Astrocyte (in vitro differentiated cells and primary cell): ENCODE measurements around the gene NAA10. TPM values are rescaled to one million over a fixed set of nuclear protein-coding genes. Genes with fewer than 3 reads are reported as not detected.

Experiments
- DNase-seq: peaks from one replicate; pipeline ENCODE4 v3.0.0-alpha.2; 2010; ENCODE audit warnings: low read depth
- FAIRE-seq: peaks from 2 replicates; lab custom pipeline; 2011; peaks lifted over from hg19 to GRCh38; lab: Jason Lieb, UNC
- H2AFZ ChIP-seq: 2 replicates; pipeline ENCODE4 v1.6.0; 2012; ENCODE audit warnings: low read depth, low read length, inconsistent platforms
- H3K27ac ChIP-seq: 2 replicates; pipeline ENCODE4 v1.5.1; 2011; ENCODE audit warnings: low read depth, low read length, inconsistent platforms
- H3K27me3 ChIP-seq: 2 replicates; pipeline ENCODE4 v1.6.0; 2011; ENCODE audit warnings: low read length, inconsistent platforms; ENCODE audit not compliant: insufficient read depth
- H3K36me3 ChIP-seq: 2 replicates; pipeline ENCODE4 v1.5.1; 2011; ENCODE audit warnings: low read length, inconsistent platforms; ENCODE audit not compliant: insufficient read depth
- H3K4me1 ChIP-seq: 2 replicates; pipeline ENCODE4 v1.5.1; 2011; ENCODE audit warnings: low read length, inconsistent platforms; ENCODE audit not compliant: insufficient read depth
- H3K4me2 ChIP-seq: 2 replicates; pipeline ENCODE4 v1.6.0; 2012; ENCODE audit warnings: low read length, inconsistent platforms
- H3K4me3 ChIP-seq: 2 replicates; pipeline ENCODE4 v1.5.1; 2011; ENCODE audit warnings: low read depth, mild to moderate bottlenecking, low read length, inconsistent platforms; ENCODE audit not compliant: insufficient read depth
- H3K79me2 ChIP-seq: 2 replicates; pipeline ENCODE4 v1.6.0; 2012; ENCODE audit warnings: mild to moderate bottlenecking, low read length, inconsistent platforms; ENCODE audit not compliant: insufficient read depth
- H3K9ac ChIP-seq: 2 replicates; pipeline ENCODE4 v1.6.0; 2012; ENCODE audit warnings: mild to moderate bottlenecking, low read length, inconsistent platforms
- H3K9me3 ChIP-seq: 2 replicates; pipeline ENCODE4 v1.5.1; 2012; ENCODE audit warnings: low read depth, mild to moderate bottlenecking, low read length, inconsistent platforms; ENCODE audit not compliant: insufficient read depth
- H4K20me1 ChIP-seq: 2 replicates; pipeline ENCODE4 v1.6.0; 2012; ENCODE audit warnings: low read length, inconsistent platforms; ENCODE audit not compliant: insufficient read depth
- H3K27ac Mint-ChIP-seq: one replicate; pipeline ENCODE4 v1.8.0; 2021; ENCODE audit warnings: mild to moderate bottlenecking, mixed read lengths; ENCODE audit not compliant: unreplicated experiment
- H3K27me3 Mint-ChIP-seq: one replicate; pipeline ENCODE4 v1.8.0; 2021; ENCODE audit warnings: low read depth, mixed read lengths; ENCODE audit not compliant: unreplicated experiment
- H3K36me3 Mint-ChIP-seq: one replicate; pipeline ENCODE4 v1.8.0; 2021; ENCODE audit warnings: low read depth, mixed read lengths; ENCODE audit not compliant: unreplicated experiment
- H3K4me1 Mint-ChIP-seq: one replicate; pipeline ENCODE4 v1.8.0; 2021; ENCODE audit warnings: low read depth, mixed read lengths; ENCODE audit not compliant: unreplicated experiment
- H3K4me3 Mint-ChIP-seq: one replicate; pipeline ENCODE4 v1.8.0; 2021; ENCODE audit warnings: mild to moderate bottlenecking, moderate library complexity, mixed read lengths; ENCODE audit not compliant: unreplicated experiment
- H3K9me3 Mint-ChIP-seq: one replicate; pipeline ENCODE4 v1.8.0; 2021; ENCODE audit warnings: mild to moderate bottlenecking, mixed read lengths; ENCODE audit not compliant: unreplicated experiment
- CTCF ChIP-seq: IDR thresholded peaks from 2 replicates; pipeline ENCODE4 v1.5.1; 2011; ENCODE audit warnings: low read depth, mild to moderate bottlenecking, inconsistent platforms, low read length, moderate library complexity; ENCODE audit not compliant: insufficient read depth
- EZH2 ChIP-seq: IDR thresholded peaks from 2 replicates; pipeline ENCODE4 v1.6.1; 2012; ENCODE audit warnings: mild to moderate bottlenecking, low read length, inconsistent platforms; ENCODE audit not compliant: insufficient read depth
- total RNA-seq: library from RNA; stranded (reverse); gene quantifications from 2 replicates; pipeline ENCODE4 v1.2.1, GENCODE V29; 2021

Gene NAA10
- total RNA-seq, 1 donor from 2014 or later, result 144 TPM

DNA sequence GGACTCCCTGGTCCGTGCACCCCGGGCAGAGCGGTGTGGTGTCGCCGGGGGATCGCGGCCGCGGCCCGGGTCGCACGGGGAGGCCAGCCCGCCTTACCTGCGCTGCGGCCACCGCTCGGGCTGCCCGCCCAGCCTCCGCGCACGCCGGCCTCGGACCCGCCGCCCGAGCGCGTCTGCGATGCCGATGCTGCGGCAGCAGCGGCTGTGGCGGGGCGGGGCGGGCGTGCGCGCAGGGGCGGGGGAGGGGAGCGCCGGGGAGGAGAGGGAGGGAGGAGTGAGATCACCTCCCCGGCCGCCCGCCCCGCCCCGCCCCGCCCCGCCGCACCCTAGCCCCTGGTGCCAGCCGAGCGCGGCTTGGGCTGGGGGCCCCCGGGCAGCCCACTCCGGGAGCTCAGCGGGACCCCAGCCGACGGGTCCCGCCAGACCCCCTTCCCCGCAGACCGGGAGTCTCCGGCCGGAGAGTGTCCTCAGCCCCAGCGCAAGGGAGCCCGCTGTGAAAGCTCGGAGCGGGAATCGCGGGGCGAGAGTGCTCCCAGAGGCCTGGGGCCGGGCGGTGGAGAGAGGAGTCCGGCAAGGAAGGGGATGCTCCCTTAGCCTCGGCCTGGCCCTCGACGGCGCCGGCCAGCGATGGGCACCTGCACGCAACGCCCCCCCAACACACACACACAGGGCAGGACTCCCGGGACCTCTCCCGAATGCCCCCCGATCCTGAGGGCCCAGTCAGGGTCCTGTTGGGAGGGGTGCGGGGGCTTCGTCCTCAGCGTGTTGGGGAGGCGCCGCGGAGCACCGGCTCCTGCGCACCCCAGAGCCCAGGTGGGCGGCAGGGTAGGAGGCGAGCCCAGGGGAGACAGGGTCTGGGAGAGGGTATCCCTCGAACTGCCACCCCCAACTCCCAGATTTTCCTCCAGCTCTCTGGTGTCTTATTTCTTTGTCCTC is 48.6 kb downstream of the NAA10 start, which contains the start of gene L1CAM:
TSS of gene L1CAM (minus strand) at position 206 of the 936 bp plus-strand sequence. CDS start 10,337 bp downstream, outside the sequence.
- Histone ChIP-seq H3K4me2 (no peak within 1 kb of the TSS), H4K20me1 (no peaks in the 10 kb centered on the region), H3K27ac (no peak within 1 kb of the TSS), H3K4me3 (no peak within 1 kb of the TSS), H3K4me1 (peaks cover 5% of the 10 kb centered on the region), H3K27me3 (peaks cover 12% of the 10 kb centered on the region), H2AFZ (no peak within 1 kb of the TSS), H3K79me2 (no peaks in the 10 kb centered on the region), H3K36me3 (no peaks in the 10 kb centered on the region), H3K9me3 (no peaks in the 10 kb centered on the region), H3K9ac (no peak within 1 kb of the TSS)
- no peaks in the 10 kb centered on the region for H3K36me3 Mint-ChIP-seq
- peaks cover 1% of the 10 kb centered on the region for H3K4me1 Mint-ChIP-seq
- no peak for FAIRE-seq
- DNase-seq, result no peak
- peak within 1 kb of the TSS; percentile 81 for H3K4me3 Mint-ChIP-seq
- peaks cover 3% of the 10 kb centered on the region for H3K9me3 Mint-ChIP-seq
- no peak within 1 kb of the TSS for H3K27ac Mint-ChIP-seq
- TF ChIP-seq EZH2, result peak; percentile 65
- no peak for TF ChIP-seq CTCF
- H3K27me3 Mint-ChIP-seq, result peaks cover 4% of the 10 kb centered on the region

GRCh38 chrX:153885208-153885787 is 49.5 kb downstream of the NAA10 start:
- no peaks in the 10 kb centered on the region for H3K36me3 ChIP-seq
- peaks cover 12% of the 10 kb centered on the region for H3K27me3 ChIP-seq
- H3K27ac ChIP-seq, result no peak overlapping the region
- H3K4me2 ChIP-seq, result no peak overlapping the region
- H3K4me1 Mint-ChIP-seq, result peaks cover 6% of the 10 kb centered on the region
- TF ChIP-seq EZH2, result peak; percentile 77
- TF ChIP-seq CTCF, result no peak
- no peak overlapping the region for H2AFZ ChIP-seq
- H3K27me3 Mint-ChIP-seq, result peaks cover 4% of the 10 kb centered on the region
- no peaks in the 10 kb centered on the region for H4K20me1 ChIP-seq
- H3K9me3 Mint-ChIP-seq, result peaks cover 3% of the 10 kb centered on the region
- H3K4me3 ChIP-seq, result no peak overlapping the region
- peaks cover 5% of the 10 kb centered on the region for H3K4me1 ChIP-seq
- H3K9me3 ChIP-seq, result no peaks in the 10 kb centered on the region
- FAIRE-seq (no peak), DNase-seq (no peak)
- H3K79me2 ChIP-seq, result no peaks in the 10 kb centered on the region
- no peak overlapping the region for H3K27ac Mint-ChIP-seq
- H3K36me3 Mint-ChIP-seq, result no peaks in the 10 kb centered on the region
- H3K4me3 Mint-ChIP-seq, result peak overlapping the region; percentile 81
- no peak overlapping the region for H3K9ac ChIP-seq
